ENCODE data around the gene RACK1. TPM values are rescaled to one million over a fixed set of nuclear protein-coding genes. Genes with fewer than 3 reads are reported as not detected.

RACK1 gene
- polyA plus RNA-seq, 1 experiment = 8,520 TPM

DNA sequence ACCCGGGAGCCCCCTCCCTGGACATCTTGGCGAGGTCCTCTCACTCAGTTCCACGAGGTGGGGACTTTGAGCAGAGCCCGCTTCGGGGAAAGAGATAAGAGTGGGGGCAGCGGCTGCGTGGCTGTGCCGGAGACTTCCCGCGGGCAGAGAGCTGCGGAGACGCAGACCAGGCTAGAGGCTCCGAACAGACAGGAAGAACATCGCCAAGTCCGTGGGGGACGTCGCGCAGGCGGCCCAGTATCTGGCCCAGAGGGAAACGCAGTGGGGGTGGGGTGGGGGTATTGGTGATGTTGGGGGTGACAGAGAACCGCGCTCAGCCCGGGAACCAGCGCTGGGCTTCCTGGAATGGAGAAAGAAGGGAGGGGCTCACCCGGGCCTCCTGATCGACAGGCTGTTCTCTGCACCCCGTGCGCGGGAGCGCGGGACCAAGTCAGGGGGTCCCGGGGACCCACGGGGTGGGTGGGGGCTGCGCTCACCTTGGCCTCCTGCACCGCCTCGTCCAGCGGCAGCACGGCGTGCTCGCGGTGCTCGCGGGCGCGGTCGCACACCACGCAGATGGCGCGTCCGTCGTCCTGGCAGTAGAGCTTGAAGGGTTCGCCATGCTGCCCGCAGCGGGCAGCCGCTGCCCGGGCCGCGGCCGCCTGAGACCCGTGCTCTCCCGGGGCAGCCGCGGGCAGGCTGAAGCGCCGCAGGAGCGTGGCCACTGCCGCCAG lies 39.4 kb downstream of the RACK1 start:
- Histone ChIP-seq H3K4me3 (ENCODE audit: low read depth, low read length) (peak overlapping the region; percentile 55), H3K27me3 (ENCODE audit: control insufficient read depth, insufficient read depth, low read length) (no peaks in the 10 kb centered on the region), H3K36me3 (ENCODE audit: control insufficient read depth, insufficient read depth, low read length) (no peaks in the 10 kb centered on the region)
- DNase-seq (ENCODE audit: low read depth) = no peak
- CTCF ChIA-PET = interaction anchor here (1.1 to 1.7 kb wide), 3 partner anchors 11 to 58 kb away, joined by 3 to 4 read pairs (median 3); no protein-coding TSS in a partner anchor
- no peak for TF ChIP-seq CTCF (IDR thresholded peaks at IDR 0.05; ENCODE audit: insufficient read depth, low read depth, low read length)
- POLR2A ChIA-PET = interaction anchor here (0.5 to 1.2 kb wide), 2 partner anchors 13 to 19 kb away, joined by 3 to 5 read pairs; partner anchors contain the start of gene TRIM41

GRCh38 chr5:181203777-181204112 lies 40.0 kb downstream of the RACK1 start:
- H3K27me3 ChIP-seq (ENCODE audit: control insufficient read depth, insufficient read depth, low read length) = no peaks in the 10 kb centered on the region
- H3K4me3 ChIP-seq (ENCODE audit: low read depth, low read length) = peak overlapping the region; percentile 55
- TF ChIP-seq CTCF (IDR thresholded peaks at IDR 0.05; ENCODE audit: insufficient read depth, low read depth, low read length) = no peak
- ChIA-PET CTCF (interaction anchor here (1.1 to 1.7 kb wide), 4 partner anchors 11 to 58 kb away, joined by 3 to 4 read pairs (median 3); no protein-coding TSS in a partner anchor), POLR2A (interaction anchor here (0.5 kb wide), 1 partner anchor 20 kb away, joined by 5 read pairs; the partner anchor contains the start of gene TRIM41)
- no peak for DNase-seq (ENCODE audit: low read depth)
- no peaks in the 10 kb centered on the region for H3K36me3 ChIP-seq (ENCODE audit: control insufficient read depth, insufficient read depth, low read length)

DNA sequence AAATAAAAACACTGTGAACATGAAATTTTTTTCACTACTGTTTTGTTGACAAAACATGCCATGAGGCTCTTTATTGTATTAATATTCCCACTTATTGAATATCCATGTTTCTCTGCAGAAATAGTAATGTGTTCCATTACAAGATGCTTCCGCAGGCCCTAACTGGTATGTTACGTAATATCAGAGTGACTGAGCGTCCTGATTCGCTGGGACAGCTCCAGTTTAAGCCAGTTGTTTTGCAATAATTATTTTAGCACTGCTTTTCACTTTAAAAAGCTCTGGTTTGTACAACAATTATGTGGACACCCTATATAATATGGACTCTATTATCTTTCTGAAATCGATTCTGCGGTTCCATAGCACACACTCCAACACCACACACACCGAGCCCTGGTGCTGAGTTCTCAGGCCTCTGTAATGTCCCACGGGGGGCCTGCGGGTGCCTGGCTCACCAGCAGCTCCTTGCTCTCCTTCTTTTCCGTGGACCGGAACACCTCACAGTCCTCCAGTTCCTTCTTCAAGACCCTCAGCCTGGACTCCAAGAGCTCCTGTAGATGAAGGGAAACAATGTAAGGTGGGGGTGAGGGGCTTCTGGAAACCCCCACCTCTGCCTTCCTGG lies 40.5 kb downstream of the RACK1 start:
- Histone ChIP-seq H3K4me3 (ENCODE audit: low read depth, low read length) (no peak overlapping the region), H3K36me3 (ENCODE audit: control insufficient read depth, insufficient read depth, low read length) (no peaks in the 10 kb centered on the region)
- DNase-seq (ENCODE audit: low read depth) = no peak

GRCh38 chr5:181200816-181201215 lies 42.9 kb downstream of the RACK1 start:
- ChIA-PET POLR2A (no interaction called here), CTCF (no interaction called here)
- TF ChIP-seq CTCF (IDR thresholded peaks at IDR 0.05; ENCODE audit: insufficient read depth, low read depth, low read length) = no peak
- no peak for DNase-seq (ENCODE audit: low read depth)
- no peaks in the 10 kb centered on the region for H3K36me3 ChIP-seq (ENCODE audit: control insufficient read depth, insufficient read depth, low read length)
- no peaks in the 10 kb centered on the region for H3K27me3 ChIP-seq (ENCODE audit: control insufficient read depth, insufficient read depth, low read length)
- no peak overlapping the region for H3K4me3 ChIP-seq (ENCODE audit: low read depth, low read length)

More for the DNA sequence above, 40.5 kb downstream of the RACK1 start:
- ChIA-PET CTCF (interaction anchor here (1.1 to 1.4 kb wide), 3 partner anchors 12 to 59 kb away, joined by 3 read pairs; no protein-coding TSS in a partner anchor), POLR2A (interaction anchor here (0.5 to 0.6 kb wide), 2 partner anchors 13 to 20 kb away, joined by 3 to 4 read pairs; partner anchors contain the start of gene TRIM41)
- TF ChIP-seq CTCF (IDR thresholded peaks at IDR 0.05; ENCODE audit: insufficient read depth, low read depth, low read length) = no peak
- no peaks in the 10 kb centered on the region for H3K27me3 ChIP-seq (ENCODE audit: control insufficient read depth, insufficient read depth, low read length)
